DOHH2 (cell line): ENCODE data around the gene NEDD4L.

Experiments
- H3F3A ChIP-seq: fragments of 200-600 bp; sonication (generic), shearing (Covaris generic); 2 replicates; pipeline ENCODE4 v1.6.0; 2016; ENCODE audit warnings: antibody characterized with exemption, mild to moderate bottlenecking; ENCODE audit not compliant: control insufficient read depth, insufficient read depth
- H3K27ac ChIP-seq: fragments of 200-600 bp; sonication (generic); 2 replicates; pipeline ENCODE4 v1.5.1; 2014; ENCODE audit warnings: low read depth, mild to moderate bottlenecking, low read length, moderate library complexity
- H3K27me3 ChIP-seq: fragments of 200-600 bp; sonication (generic); 2 replicates; pipeline ENCODE4 v1.6.1; 2014; ENCODE audit warnings: mild to moderate bottlenecking, low read length, mixed read lengths; ENCODE audit not compliant: control insufficient read depth
- H3K36me3 ChIP-seq: fragments of 200-600 bp; sonication (generic); 2 replicates; pipeline ENCODE4 v1.6.1; 2014; ENCODE audit warnings: mild to moderate bottlenecking, low read length, moderate library complexity, mixed read lengths; ENCODE audit not compliant: control insufficient read depth
- H3K4me1 ChIP-seq: fragments of 200-600 bp; sonication (generic); 2 replicates; pipeline ENCODE4 v1.6.1; 2014; ENCODE audit warnings: mild to moderate bottlenecking, low read length, mixed read lengths; ENCODE audit not compliant: control insufficient read depth
- H3K4me2 ChIP-seq: fragments of 200-600 bp; sonication (generic); 2 replicates; pipeline ENCODE4 v1.6.0; 2014; ENCODE audit warnings: mild to moderate bottlenecking, low read length, moderate library complexity
- H3K4me3 ChIP-seq: fragments of 200-600 bp; sonication (generic); 2 replicates; pipeline ENCODE4 v1.5.1; 2014; ENCODE audit warnings: mild to moderate bottlenecking, low read length, mixed read lengths
- H3K79me2 ChIP-seq: fragments of 200-600 bp; sonication (generic); 2 replicates; pipeline ENCODE4 v1.6.1; 2014; ENCODE audit warnings: mild to moderate bottlenecking, low read length, mixed read lengths; ENCODE audit not compliant: control insufficient read depth
- H3K9me2 ChIP-seq: fragments of 200-600 bp; sonication (generic); replicated peaks from 2 replicates; pipeline ENCODE4 v1.6.1; 2014; ENCODE audit warnings: mild to moderate bottlenecking, low read length, mixed read lengths; ENCODE audit not compliant: control insufficient read depth
- H3K9me3 ChIP-seq: fragments of 200-600 bp; sonication (generic); 2 replicates; pipeline ENCODE4 v1.6.1; 2014; ENCODE audit warnings: antibody characterized with exemption, low read length, mixed read lengths; ENCODE audit not compliant: control insufficient read depth, insufficient read depth
- H4K20me1 ChIP-seq: fragments of 200-600 bp; sonication (generic); 2 replicates; pipeline ENCODE4 v1.6.0; 2014; ENCODE audit warnings: low read depth, mild to moderate bottlenecking, antibody characterized with exemption, low read length, moderate library complexity; ENCODE audit not compliant: control insufficient read depth, insufficient read depth
- CTCF ChIP-seq: fragments of 200-600 bp; sonication (generic); IDR thresholded peaks from one replicate; pipeline ENCODE4 v1.5.1; 2014; ENCODE audit warnings: antibody characterized with exemption, mild to moderate bottlenecking, low read depth, low read length; ENCODE audit not compliant: poor library complexity, severe bottlenecking
- EZH2phosphoT487 ChIP-seq: fragments of 200-600 bp; sonication (generic); IDR thresholded peaks from 2 replicates; pipeline ENCODE4 v1.6.1; 2017; ENCODE audit warnings: borderline replicate concordance, mild to moderate bottlenecking, antibody characterized with exemption, low read length, moderate library complexity, mixed read lengths

Gene NEDD4L

GRCh38 chr18:58190842-58191530, 147.0 kb downstream of the NEDD4L start:
- H3K4me1 ChIP-seq: peaks cover 28% of the 10 kb centered on the region
- H3K4me2 ChIP-seq: no peak overlapping the region
- H3K27ac ChIP-seq: no peak overlapping the region
- no peaks in the 10 kb centered on the region for H3K9me2 ChIP-seq
- TF ChIP-seq CTCF (no peak), EZH2phosphoT487 (no peak)
- no peaks in the 10 kb centered on the region for H3K27me3 ChIP-seq
- no peaks in the 10 kb centered on the region for H3K9me3 ChIP-seq
- peaks cover 50% of the 10 kb centered on the region for H3K79me2 ChIP-seq
- H3F3A ChIP-seq: no peaks in the 10 kb centered on the region
- no peaks in the 10 kb centered on the region for H3K36me3 ChIP-seq
- H4K20me1 ChIP-seq: 0 out of 2 replicates have a peak, but pooled peaks cover 2% of the 10 kb centered on the region
- no peak overlapping the region for H3K4me3 ChIP-seq

GRCh38 chr18:58191626-58192025, 147.6 kb downstream of the NEDD4L start:
- TF ChIP-seq EZH2phosphoT487 (no peak), CTCF (no peak)
- Histone ChIP-seq H3K27ac (no peak overlapping the region), H3K4me3 (no peak overlapping the region), H3K27me3 (no peaks in the 10 kb centered on the region), H3K79me2 (peaks cover 53% of the 10 kb centered on the region), H3K4me1 (peaks cover 35% of the 10 kb centered on the region), H4K20me1 (0 out of 2 replicates have a peak, but pooled peaks cover 2% of the 10 kb centered on the region), H3F3A (no peaks in the 10 kb centered on the region), H3K9me2 (no peaks in the 10 kb centered on the region), H3K4me2 (no peak overlapping the region), H3K9me3 (no peaks in the 10 kb centered on the region), H3K36me3 (no peaks in the 10 kb centered on the region)

- Histone ChIP-seq H3K36me3 (no peaks in the 10 kb centered on the region), H3K27me3 (no peaks in the 10 kb centered on the region), H3K4me3 (no peak overlapping the region), H3K9me2 (no peaks in the 10 kb centered on the region), H3K27ac (no peak overlapping the region), H3K4me2 (no peak overlapping the region), H3F3A (no peaks in the 10 kb centered on the region), H3K9me3 (no peaks in the 10 kb centered on the region), H4K20me1 (0 out of 2 replicates have a peak, but pooled peaks cover 2% of the 10 kb centered on the region), H3K79me2 (peaks cover 62% of the 10 kb centered on the region), H3K4me1 (peaks cover 44% of the 10 kb centered on the region)
- TF ChIP-seq CTCF (no peak), EZH2phosphoT487 (no peak)
Measured at GRCh38 chr18:58192519-58192918, 148.5 kb downstream of the NEDD4L start.
